HL-60 (cell line): ENCODE data around the gene MRPL20.
"Not testable (repeated sequence)": the region's sequence is repeated elsewhere in the genome, so short reads cannot be mapped to it uniquely, and the experiment has no call there.

Experiments used
- DNase-seq, 2 experiments: peaks; one replicate each; pipeline ENCODE4 v3.0.0-alpha.2; 2010 to 2020; ENCODE audit warnings: low read depth in 1 of 2, low spot score in 1 of 2
- H3K27ac ChIP-seq: fragments of 250-450 bp; sonication (Bioruptor Pico); replicated peaks from 2 replicates; pipeline ENCODE4 v1.5.1; 2020; ENCODE audit warnings: mild to moderate bottlenecking, moderate library complexity
- H3K27me3 ChIP-seq: fragments of 250-450 bp; sonication (Bioruptor Pico); 2 replicates; pipeline ENCODE4 v1.5.1; 2021; ENCODE audit warnings: mild to moderate bottlenecking, moderate library complexity; ENCODE audit not compliant: insufficient read depth, poor library complexity, severe bottlenecking
- H3K4me3 ChIP-seq: replicated peaks from 2 replicates; pipeline ENCODE4 v1.5.1; 2011; ENCODE audit warnings: mild to moderate bottlenecking, control low read depth, low read length; ENCODE audit not compliant: insufficient read depth
- CTCF ChIP-seq: IDR thresholded peaks from one replicate; pipeline ENCODE4 v1.5.1; 2011; ENCODE audit warnings: low read length, control low read depth, inconsistent platforms; ENCODE audit not compliant: insufficient read depth
- GABPA ChIP-seq: IDR thresholded peaks from 2 replicates; pipeline ENCODE4 v1.6.1; 2012; ENCODE audit warnings: low read depth
- POLR2AphosphoS5 ChIP-seq: IDR thresholded peaks from 2 replicates; pipeline ENCODE4 v1.6.1; 2012; ENCODE audit warnings: low read depth
- REST ChIP-seq: IDR thresholded peaks from 2 replicates; pipeline ENCODE4 v1.6.1; 2012; ENCODE audit warnings: low read depth; ENCODE audit not compliant: insufficient replicate concordance
- SPI1 ChIP-seq: IDR thresholded peaks from 2 replicates; pipeline ENCODE4 v1.6.1; 2012; ENCODE audit warnings: low read depth, mild to moderate bottlenecking, borderline replicate concordance

The MRPL20 gene

GRCh38 chr1:1387098-1388077 is 19.7 kb downstream of the MRPL20 start:
- H3K27ac ChIP-seq = no peak overlapping the region
- no peaks in the 10 kb centered on the region for H3K27me3 ChIP-seq
- no peak overlapping the region for H3K4me3 ChIP-seq
- TF ChIP-seq GABPA = no peak
- no peak for TF ChIP-seq SPI1
- TF ChIP-seq CTCF = no peak
- no peak for TF ChIP-seq POLR2AphosphoS5
- no peak for TF ChIP-seq REST
- DNase-seq = no peak

- TF ChIP-seq POLR2AphosphoS5 (no peak), GABPA (no peak), REST (no peak), SPI1 (no peak), CTCF (no peak)
- Histone ChIP-seq H3K27ac (no peak overlapping the region), H3K4me3 (no peak overlapping the region), H3K27me3 (no peaks in the 10 kb centered on the region)
- no peak for DNase-seq
Measured at GRCh38 chr1:1385931-1386330, 21.2 kb downstream of the MRPL20 start.

- H3K4me3 ChIP-seq, H3K27ac ChIP-seq, DNase-seq, H3K27me3 ChIP-seq: not testable (repeated sequence)
- 0 out of 2 replicates have a peak, but pooled peaks have one; percentile 19 for TF ChIP-seq POLR2AphosphoS5
Measured at GRCh38 chr1:1385339-1385738, 21.8 kb downstream of the MRPL20 start.

GRCh38 chr1:1381294-1381693 is 25.8 kb downstream of the MRPL20 start:
- no peak overlapping the region for H3K27ac ChIP-seq
- DNase-seq = no peak
- no peaks in the 10 kb centered on the region for H3K27me3 ChIP-seq

More at GRCh38 chr1:1381294-1381693, 25.8 kb downstream of the MRPL20 start:
- no peak overlapping the region for H3K4me3 ChIP-seq
- TF ChIP-seq REST (no peak), GABPA (no peak), POLR2AphosphoS5 (no peak), SPI1 (no peak), CTCF (no peak)
